Esophagus muscularis mucosa (tissue), 4 donors: ENCODE data around the gene DDHD1.

Source experiments
- EP300 ChIP-seq: sonication (generic); formaldehyde crosslinking; IDR thresholded peaks from one replicate; pipeline ENCODE4 v1.6.1; 2017; ENCODE audit warnings: antibody characterized with exemption
- POLR2A ChIP-seq: fragments of 450-650 bp; IDR thresholded peaks from one replicate; pipeline ENCODE4 v1.6.1; 2017; ENCODE audit warnings: antibody characterized with exemption, moderate library complexity, mild to moderate bottlenecking, low read depth
- TF ChIP-seq, protein P1 (sequence below), 3 experiments: fragments of 200-600 bp in 2 of 3; fragments of 450-650 bp in 1 of 3; sonication (generic) in 2 of 3; IDR thresholded peaks; one replicate each; pipeline ENCODE4 v1.5.1; 2017 to 2019; ENCODE audit warnings: antibody characterized with exemption in 3 of 3, mild to moderate bottlenecking in 2 of 3, moderate library complexity in 1 of 3

- TF ChIP-seq, protein P1, sequence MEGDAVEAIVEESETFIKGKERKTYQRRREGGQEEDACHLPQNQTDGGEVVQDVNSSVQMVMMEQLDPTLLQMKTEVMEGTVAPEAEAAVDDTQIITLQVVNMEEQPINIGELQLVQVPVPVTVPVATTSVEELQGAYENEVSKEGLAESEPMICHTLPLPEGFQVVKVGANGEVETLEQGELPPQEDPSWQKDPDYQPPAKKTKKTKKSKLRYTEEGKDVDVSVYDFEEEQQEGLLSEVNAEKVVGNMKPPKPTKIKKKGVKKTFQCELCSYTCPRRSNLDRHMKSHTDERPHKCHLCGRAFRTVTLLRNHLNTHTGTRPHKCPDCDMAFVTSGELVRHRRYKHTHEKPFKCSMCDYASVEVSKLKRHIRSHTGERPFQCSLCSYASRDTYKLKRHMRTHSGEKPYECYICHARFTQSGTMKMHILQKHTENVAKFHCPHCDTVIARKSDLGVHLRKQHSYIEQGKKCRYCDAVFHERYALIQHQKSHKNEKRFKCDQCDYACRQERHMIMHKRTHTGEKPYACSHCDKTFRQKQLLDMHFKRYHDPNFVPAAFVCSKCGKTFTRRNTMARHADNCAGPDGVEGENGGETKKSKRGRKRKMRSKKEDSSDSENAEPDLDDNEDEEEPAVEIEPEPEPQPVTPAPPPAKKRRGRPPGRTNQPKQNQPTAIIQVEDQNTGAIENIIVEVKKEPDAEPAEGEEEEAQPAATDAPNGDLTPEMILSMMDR (IDR thresholded peaks at IDR 0.05): no peak
- TF ChIP-seq EP300 (no peak), POLR2A (no peak)
Measured at GRCh38 chr14:53113989-53114388, 39.1 kb downstream of the DDHD1 start.
